Effector memory CD8-positive, alpha-beta T cell (primary cell): ENCODE data around the gene CDHR1.
A peak's percentile ranks its signal among the peaks of the same experiment; 100 is the strongest.

Experiments
- ATAC-seq: fragments of 150-1000 bp; cut with Tn5 transposase; replicated peaks from 2 replicates; pipeline ENCODE4 v1.10.0; 2021; ENCODE audit warnings: mild to moderate bottlenecking, moderate library complexity
- DNase-seq, 3 experiments: peaks; one replicate each; pipeline ENCODE4 v3.0.0; 2021
- H3K27ac Mint-ChIP-seq, 2 donors: one replicate each; pipeline ENCODE4 v1.8.0; 2022; ENCODE audit warnings: mild to moderate bottlenecking in 2 of 2, mixed read lengths in 2 of 2, moderate library complexity in 2 of 2
- H3K27me3 Mint-ChIP-seq, 2 donors: one replicate each; pipeline ENCODE4 v1.8.0; 2022; ENCODE audit warnings: mixed read lengths in 2 of 2
- H3K36me3 Mint-ChIP-seq: one replicate; pipeline ENCODE4 v1.8.0; 2022; ENCODE audit warnings: mild to moderate bottlenecking, moderate library complexity, mixed read lengths; ENCODE audit not compliant: insufficient read depth
- H3K4me1 Mint-ChIP-seq, 2 donors: one replicate each; pipeline ENCODE4 v1.8.0; 2022; ENCODE audit warnings: low read depth in 2 of 2, mixed read lengths in 2 of 2
- H3K4me3 Mint-ChIP-seq, 2 donors: one replicate each; pipeline ENCODE4 v1.8.0; 2022; ENCODE audit warnings: mild to moderate bottlenecking in 2 of 2, mixed read lengths in 2 of 2, moderate library complexity in 2 of 2
- H3K9me3 Mint-ChIP-seq, 2 donors: one replicate each; pipeline ENCODE4 v1.8.0; 2022; ENCODE audit warnings: mixed read lengths in 2 of 2

Gene CDHR1

DNA sequence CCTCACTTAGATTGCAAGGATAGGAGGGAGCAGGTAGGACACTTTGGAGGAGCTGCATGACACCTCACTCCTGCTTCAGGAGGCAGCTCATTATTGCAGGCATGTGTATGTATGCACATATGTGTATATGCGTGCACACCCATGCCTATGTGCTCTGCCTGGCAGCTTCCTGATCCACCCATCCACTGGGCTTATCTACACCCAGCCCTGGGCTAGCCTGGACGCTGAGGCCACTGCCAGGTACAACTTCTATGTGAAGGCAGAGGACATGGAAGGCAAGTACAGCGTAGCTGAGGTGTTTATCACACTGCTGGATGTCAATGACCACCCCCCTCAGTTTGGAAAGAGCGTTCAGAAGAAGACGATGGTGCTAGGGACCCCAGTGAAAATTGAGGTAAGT lies 17.7 kb downstream of the CDHR1 start:
- Mint-ChIP-seq H3K4me1 (no peaks in the 10 kb centered on the region), H3K9me3 (no peaks in the 10 kb centered on the region), H3K27me3 (no peaks in the 10 kb centered on the region), H3K27ac (no peak overlapping the region), H3K36me3 (no peaks in the 10 kb centered on the region), H3K4me3 (no peak overlapping the region)
- DNase-seq (no peak), ATAC-seq (no peak)

DNA sequence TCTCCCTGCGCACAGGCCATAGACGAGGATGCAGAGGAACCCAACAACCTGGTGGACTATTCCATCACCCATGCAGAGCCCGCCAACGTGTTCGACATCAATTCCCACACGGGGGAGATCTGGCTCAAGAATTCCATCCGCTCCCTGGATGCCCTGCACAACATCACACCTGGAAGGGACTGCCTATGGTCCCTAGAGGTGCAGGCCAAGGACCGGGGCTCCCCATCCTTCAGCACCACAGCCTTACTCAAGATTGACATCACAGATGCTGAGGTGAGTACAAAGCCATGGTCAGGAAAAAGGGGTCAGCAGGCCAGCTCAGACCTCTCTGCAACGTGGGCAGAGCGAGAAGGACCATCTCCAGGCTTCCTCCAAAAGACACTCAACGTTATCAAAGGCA lies 18.7 kb downstream of the CDHR1 start:
- Mint-ChIP-seq H3K27me3 (no peaks in the 10 kb centered on the region), H3K4me1 (no peaks in the 10 kb centered on the region), H3K4me3 (no peak overlapping the region), H3K36me3 (no peaks in the 10 kb centered on the region), H3K9me3 (no peaks in the 10 kb centered on the region), H3K27ac (no peak overlapping the region)
- ATAC-seq = no peak
- DNase-seq = no peak

DNA sequence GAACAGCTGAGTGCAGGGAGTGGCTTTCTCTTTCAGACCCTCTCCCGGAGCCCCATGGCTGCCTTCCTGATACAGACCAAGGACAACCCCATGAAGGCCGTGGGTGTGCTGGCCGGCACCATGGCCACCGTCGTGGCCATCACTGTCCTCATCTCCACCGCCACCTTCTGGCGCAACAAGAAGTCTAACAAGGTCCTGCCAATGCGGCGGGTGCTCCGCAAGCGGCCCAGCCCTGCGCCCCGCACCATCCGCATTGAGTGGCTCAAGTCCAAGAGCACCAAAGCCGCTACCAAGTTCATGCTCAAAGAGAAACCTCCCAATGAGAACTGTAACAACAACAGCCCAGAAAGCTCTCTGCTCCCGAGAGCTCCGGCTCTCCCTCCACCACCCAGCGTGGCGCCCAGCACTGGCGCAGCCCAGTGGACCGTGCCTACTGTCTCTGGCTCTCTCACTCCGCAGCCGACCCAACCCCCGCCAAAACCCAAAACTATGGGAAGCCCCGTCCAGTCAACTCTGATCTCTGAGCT lies 19.8 kb downstream of the CDHR1 start:
- Mint-ChIP-seq H3K27ac (peak overlapping the region in 1 of 2 donors; percentile 12), H3K4me1 (no peaks in the 10 kb centered on the region), H3K27me3 (no peaks in the 10 kb centered on the region), H3K4me3 (peak overlapping the region in 1 of 2 donors; percentile 26), H3K36me3 (no peaks in the 10 kb centered on the region), H3K9me3 (no peaks in the 10 kb centered on the region)
- no peak for DNase-seq
- ATAC-seq = no peak

DNA sequence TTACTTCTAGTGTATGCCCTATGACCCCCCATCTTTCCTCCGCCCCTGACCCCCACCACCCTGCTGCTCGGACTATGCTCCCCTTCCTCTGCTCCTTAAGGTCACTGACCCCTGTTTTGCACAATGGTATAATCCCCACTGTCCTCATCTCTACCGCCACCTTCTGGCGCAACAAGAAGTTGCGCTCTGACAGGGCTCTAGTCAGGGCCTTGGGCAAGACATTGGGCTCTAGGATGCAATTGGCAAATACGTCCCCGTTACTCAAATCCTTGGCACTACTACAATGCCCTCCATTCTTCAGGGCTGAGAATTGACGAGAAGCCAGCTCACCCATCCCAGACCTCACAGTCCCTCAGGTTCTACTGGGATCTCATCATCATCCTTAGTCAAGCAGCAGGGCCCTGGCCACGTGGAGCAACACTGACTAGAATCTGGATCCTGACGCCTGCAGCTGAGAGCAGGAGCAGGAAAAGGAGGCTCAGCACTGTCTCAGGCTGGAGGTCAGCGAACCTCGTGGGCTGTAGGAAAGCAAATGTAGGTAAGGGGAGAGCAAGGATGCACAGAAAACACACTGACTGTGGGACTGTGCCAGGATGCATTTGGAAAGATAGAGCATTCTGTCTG lies 20.4 kb downstream of the CDHR1 start:
- H3K36me3 Mint-ChIP-seq = no peaks in the 10 kb centered on the region
- peaks cover 0 to 3% of the 10 kb centered on the region in 2 donors for H3K9me3 Mint-ChIP-seq
- H3K27ac Mint-ChIP-seq = peak overlapping the region in 1 of 2 donors; percentile 12
- H3K27me3 Mint-ChIP-seq = no peaks in the 10 kb centered on the region
- H3K4me3 Mint-ChIP-seq = no peak overlapping the region
- peak; percentile 75 for ATAC-seq
- DNase-seq = peak; percentile 23 to 46 (median 38)
- H3K4me1 Mint-ChIP-seq = no peaks in the 10 kb centered on the region

DNA sequence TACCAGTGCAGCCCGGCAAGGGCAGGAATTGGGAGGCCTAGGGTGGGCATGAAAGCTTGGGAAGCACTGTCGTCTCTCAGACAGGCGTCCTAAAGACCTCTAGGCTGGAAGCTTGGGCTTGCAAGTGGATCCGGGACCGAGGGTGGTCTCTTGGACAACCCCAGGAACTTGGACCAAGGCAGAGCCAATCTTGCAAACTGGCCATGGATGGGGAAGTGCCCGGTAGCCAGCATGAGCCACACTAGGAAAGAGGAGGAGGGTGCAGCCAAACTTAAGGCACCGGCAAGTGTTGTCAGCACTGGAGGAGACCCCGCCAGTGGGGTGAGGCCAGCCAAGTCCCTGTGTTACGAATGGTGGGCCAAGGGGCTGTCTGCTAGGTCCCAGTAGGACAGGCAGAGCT lies 22.5 kb downstream of the CDHR1 start:
- H3K36me3 Mint-ChIP-seq = no peaks in the 10 kb centered on the region
- H3K4me3 Mint-ChIP-seq = no peak overlapping the region
- peaks cover 0 to 3% of the 10 kb centered on the region in 2 donors for H3K9me3 Mint-ChIP-seq
- H3K27me3 Mint-ChIP-seq = peaks cover 1 to 14% of the 10 kb centered on the region in 2 donors
- no peaks in the 10 kb centered on the region for H3K4me1 Mint-ChIP-seq
- ATAC-seq (no peak), DNase-seq (no peak)
- H3K27ac Mint-ChIP-seq = no peak overlapping the region

DNA sequence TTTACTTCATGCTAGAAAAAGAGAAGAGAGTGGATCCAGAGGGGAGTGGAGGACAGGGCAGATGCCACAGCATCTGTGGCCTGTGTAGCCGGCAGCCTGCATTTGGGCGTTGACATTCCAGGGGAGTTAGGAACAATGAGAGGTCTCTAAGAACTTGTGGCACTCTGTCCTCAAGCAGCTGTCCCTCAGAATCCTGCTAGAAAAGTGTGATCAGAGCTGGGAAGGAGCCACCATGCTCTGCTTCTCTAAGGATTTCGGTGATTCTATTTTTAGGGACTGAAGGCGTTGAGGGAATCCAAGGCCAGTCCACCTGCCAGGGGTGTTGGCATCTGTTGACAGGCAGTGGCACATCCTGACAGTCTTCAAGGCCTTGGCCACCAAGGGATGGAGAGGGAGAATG lies 23.4 kb downstream of the CDHR1 start:
- Mint-ChIP-seq H3K27me3 (peaks cover 8 to 23% of the 10 kb centered on the region in 2 donors), H3K27ac (no peak overlapping the region), H3K4me1 (no peaks in the 10 kb centered on the region), H3K4me3 (no peak overlapping the region), H3K9me3 (peaks cover 0 to 3% of the 10 kb centered on the region in 2 donors), H3K36me3 (no peaks in the 10 kb centered on the region)
- DNase-seq (no peak), ATAC-seq (no peak)

DNA sequence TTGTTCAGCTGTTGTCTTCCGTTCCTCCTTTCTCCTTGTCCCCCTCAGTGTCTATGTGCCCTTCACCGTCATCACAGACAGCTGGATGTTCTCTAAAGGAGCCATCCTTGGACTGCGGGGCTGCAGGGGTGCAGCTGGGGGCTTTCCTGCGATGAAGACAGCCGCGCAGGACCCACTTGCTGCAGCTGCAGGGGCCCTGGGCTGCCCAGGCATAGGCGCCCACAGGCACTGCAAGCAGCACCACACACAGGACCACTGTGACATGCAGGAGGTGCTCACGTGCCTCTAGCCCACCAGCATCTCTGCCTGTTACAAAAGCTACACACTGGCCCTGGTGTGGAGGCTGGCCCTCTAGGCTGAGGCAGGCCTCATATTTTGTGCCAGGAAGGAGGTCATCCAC lies 27.6 kb downstream of the CDHR1 start:
- Mint-ChIP-seq H3K36me3 (no peaks in the 10 kb centered on the region), H3K27ac (no peak overlapping the region), H3K4me3 (no peak overlapping the region), H3K4me1 (no peaks in the 10 kb centered on the region), H3K9me3 (peaks cover 0 to 3% of the 10 kb centered on the region in 2 donors), H3K27me3 (peaks cover 28 to 58% of the 10 kb centered on the region in 2 donors)
- ATAC-seq (no peak), DNase-seq (no peak)

DNA sequence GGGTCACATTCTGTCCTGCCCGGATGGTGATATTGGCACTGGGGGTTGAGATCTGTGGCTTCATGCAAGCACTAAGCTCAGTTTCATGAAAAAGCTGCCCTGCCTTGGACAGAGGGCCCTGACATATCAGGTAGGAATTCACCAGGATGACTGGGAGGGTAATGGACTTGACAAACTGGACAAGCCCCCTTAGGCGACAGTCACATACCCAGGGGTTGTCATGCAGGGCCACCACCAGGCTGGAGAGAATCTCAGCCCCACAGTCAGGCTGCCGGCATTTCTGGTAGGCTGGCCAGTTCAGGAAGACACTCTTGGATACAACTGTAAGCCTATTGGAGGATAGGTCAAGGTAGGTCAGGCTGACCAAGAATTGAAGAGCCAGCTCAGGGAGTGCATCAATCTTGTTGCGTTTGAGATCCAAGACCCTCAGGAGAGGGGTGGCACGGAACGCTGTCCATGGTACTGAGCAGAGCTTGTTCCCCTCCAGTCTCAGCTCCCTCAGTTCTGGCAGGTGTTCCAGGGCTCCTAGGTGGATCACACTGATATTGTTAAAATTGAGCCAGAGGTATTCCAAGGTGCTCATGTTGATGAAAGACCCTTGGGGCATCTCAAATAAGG lies 30.2 kb downstream of the CDHR1 start:
- no peak overlapping the region for H3K27ac Mint-ChIP-seq
- no peaks in the 10 kb centered on the region for H3K4me1 Mint-ChIP-seq
- no peaks in the 10 kb centered on the region for H3K36me3 Mint-ChIP-seq
- H3K27me3 Mint-ChIP-seq = peaks cover 50 to 84% of the 10 kb centered on the region in 2 donors
- DNase-seq (no peak), ATAC-seq (no peak)
- H3K4me3 Mint-ChIP-seq = no peak overlapping the region
- H3K9me3 Mint-ChIP-seq = no peaks in the 10 kb centered on the region

DNA sequence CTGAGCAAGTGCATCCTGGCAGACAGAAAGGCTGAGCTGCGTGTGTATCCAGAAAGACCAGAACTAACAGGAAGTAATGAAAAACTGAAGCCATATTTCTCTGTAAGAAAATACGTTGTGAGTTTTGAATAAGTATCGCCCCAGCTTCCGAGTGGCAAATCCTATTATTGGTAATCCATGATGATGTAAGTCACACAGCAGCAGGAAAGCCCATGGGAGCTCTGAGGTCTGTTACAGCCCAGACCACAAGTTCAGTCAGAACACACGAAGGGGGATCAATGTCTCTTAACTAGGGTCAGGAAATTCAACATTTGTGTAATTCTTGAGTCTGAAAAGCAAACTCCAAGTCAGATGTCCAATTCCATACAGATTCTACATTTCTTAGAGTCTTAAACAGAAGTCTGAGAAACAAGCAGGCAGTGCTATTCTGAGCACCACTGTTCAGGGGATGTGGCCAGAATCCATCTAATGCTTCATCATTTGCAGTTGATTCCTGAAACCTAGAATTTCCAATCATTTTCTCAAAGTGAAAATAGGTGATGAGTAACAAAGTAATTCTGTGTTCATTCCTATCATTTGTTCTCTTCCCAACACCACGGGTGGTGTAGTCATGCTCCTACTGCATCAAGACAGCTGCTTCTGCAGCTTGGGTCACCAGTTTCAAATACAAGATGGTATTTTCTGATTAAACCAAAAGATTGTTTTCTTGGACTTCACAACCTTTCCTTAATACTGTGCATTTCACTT lies 31.3 kb downstream of the CDHR1 start, which contains the start of gene LRIT2:
Gene LRIT2 (minus strand): TSS at position 118 of the 747 bp plus-strand sequence. CDS start 24 bp downstream, at position 94.
- DNase-seq (no peak), ATAC-seq (no peak)
- Mint-ChIP-seq H3K27ac (no peak within 1 kb of the TSS), H3K36me3 (no peaks in the 10 kb centered on the region), H3K4me1 (no peaks in the 10 kb centered on the region), H3K9me3 (no peaks in the 10 kb centered on the region), H3K27me3 (peaks cover 52 to 84% of the 10 kb centered on the region in 2 donors), H3K4me3 (no peak within 1 kb of the TSS)

DNA sequence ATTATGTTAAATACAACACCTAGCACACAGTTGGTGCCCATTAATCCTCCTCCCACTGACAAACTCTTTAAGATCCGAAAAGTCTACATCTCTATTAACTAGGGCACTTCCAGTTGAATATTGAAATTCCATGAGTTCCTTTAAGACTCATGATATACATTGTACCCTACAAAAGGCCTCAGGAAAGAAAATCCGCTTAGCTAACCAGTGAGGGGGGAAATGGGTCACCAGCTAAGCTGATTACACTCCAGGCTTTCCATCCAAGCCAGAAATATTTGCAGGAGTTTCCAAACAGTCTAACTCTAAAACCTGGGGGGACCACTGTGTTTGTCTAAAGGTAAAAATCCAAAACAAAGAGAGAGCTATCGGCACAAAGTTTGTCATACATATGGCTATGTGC lies 32.3 kb downstream of the CDHR1 start:
- ATAC-seq = no peak
- DNase-seq = no peak
- Mint-ChIP-seq H3K27ac (no peak overlapping the region), H3K4me3 (no peak overlapping the region), H3K9me3 (no peaks in the 10 kb centered on the region), H3K27me3 (peaks cover 52 to 85% of the 10 kb centered on the region in 2 donors), H3K4me1 (no peaks in the 10 kb centered on the region), H3K36me3 (no peaks in the 10 kb centered on the region)

DNA sequence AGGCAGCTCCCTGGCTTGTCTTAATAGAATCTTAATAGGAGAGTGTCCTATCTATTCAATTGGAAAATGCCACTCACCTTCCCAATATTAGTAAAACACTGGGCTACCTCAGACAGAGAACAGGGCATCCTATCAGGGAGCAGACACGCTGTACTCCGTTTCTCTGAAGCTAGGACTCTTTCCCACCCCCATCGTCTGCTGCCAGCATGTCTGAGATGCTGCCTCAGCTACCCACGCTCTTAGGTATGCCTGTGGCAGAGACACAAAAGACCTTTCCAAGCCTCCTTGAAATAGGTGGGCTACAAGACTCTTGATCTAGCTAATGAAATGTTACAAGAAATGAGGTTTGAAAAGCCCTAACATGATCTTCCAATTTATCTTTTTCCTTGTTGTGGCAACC lies 33.5 kb downstream of the CDHR1 start:
- H3K4me3 Mint-ChIP-seq = no peak overlapping the region
- H3K36me3 Mint-ChIP-seq = no peaks in the 10 kb centered on the region
- peaks cover 49 to 85% of the 10 kb centered on the region in 2 donors for H3K27me3 Mint-ChIP-seq
- ATAC-seq (no peak), DNase-seq (no peak)
- no peaks in the 10 kb centered on the region for H3K4me1 Mint-ChIP-seq
- no peak overlapping the region for H3K27ac Mint-ChIP-seq
- H3K9me3 Mint-ChIP-seq = no peaks in the 10 kb centered on the region

DNA sequence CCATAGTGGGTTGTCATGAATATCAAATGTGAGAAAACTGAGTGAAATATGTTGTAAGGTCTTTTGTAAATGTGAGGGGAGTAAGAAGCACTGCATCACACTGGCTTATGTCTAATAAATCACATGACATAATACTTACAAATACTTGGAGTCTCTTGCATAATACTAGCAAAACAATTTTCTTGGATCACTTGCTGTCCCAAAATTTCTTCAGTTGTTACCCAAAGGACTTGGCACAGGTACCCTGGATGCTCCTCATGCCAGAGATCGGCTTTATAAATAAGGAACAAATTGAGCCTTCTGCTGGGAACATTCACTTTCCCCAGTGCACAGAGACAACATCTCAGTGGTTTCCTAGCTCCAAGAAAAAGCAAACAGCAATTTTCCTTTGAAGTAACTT lies 36.0 kb downstream of the CDHR1 start:
- Mint-ChIP-seq H3K4me3 (no peak overlapping the region), H3K36me3 (no peaks in the 10 kb centered on the region), H3K9me3 (no peaks in the 10 kb centered on the region), H3K27me3 (peaks cover 56 to 85% of the 10 kb centered on the region in 2 donors), H3K4me1 (no peaks in the 10 kb centered on the region), H3K27ac (no peak overlapping the region)
- DNase-seq = no peak
- no peak for ATAC-seq

DNA sequence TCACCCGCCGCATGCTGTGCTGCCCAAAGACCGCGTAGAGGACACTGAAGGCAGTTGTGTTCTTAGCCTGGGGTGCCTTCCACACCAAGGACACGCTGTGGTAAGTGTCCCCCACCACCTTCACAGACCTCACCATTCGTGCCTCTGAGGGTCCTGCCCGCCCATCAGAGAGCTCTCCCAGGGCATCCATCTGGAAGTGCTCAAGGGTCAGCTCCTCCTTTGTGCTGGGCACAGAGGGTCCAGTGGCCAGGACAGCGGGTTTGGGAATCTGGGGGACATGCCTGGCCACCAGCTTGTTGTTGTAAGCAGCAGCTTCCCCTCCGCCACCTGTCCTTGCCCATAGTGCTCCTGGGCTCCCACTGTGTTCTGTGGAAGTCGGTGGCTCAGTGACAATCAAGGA lies 38.0 kb downstream of the CDHR1 start:
- no peak overlapping the region for H3K27ac Mint-ChIP-seq
- no peak overlapping the region for H3K4me3 Mint-ChIP-seq
- no peaks in the 10 kb centered on the region for H3K9me3 Mint-ChIP-seq
- H3K27me3 Mint-ChIP-seq = peaks cover 57 to 86% of the 10 kb centered on the region in 2 donors
- H3K4me1 Mint-ChIP-seq = no peaks in the 10 kb centered on the region
- ATAC-seq (no peak), DNase-seq (no peak)
- H3K36me3 Mint-ChIP-seq = no peaks in the 10 kb centered on the region
